H9 (cell line): ENCODE measurements around the gene NOP56. TPM values are rescaled to one million over a fixed set of nuclear protein-coding genes. Genes with fewer than 3 reads are reported as not detected.

Experiments
- DNase-seq: peaks from one replicate; pipeline ENCODE4 v3.0.0-alpha.2; 2017
- H2AFZ ChIP-seq: one replicate; pipeline ENCODE4 v1.6.1; 2013; ENCODE audit warnings: mild to moderate bottlenecking, low read length, control low read depth, moderate library complexity
- H2AK5ac ChIP-seq: 2 replicates; pipeline ENCODE4 v1.6.1; 2013; ENCODE audit warnings: low read length, control low read depth, mixed read lengths; ENCODE audit not compliant: insufficient read length
- H2BK120ac ChIP-seq: one replicate; pipeline ENCODE4 v1.6.1; 2013; ENCODE audit warnings: low read depth, mild to moderate bottlenecking, low read length, control low read depth, inconsistent platforms; ENCODE audit not compliant: poor library complexity, severe bottlenecking
- H2BK12ac ChIP-seq: 2 replicates; pipeline ENCODE4 v1.6.1; 2013; ENCODE audit warnings: low read length, control low read depth, mixed read lengths, low read depth; ENCODE audit not compliant: insufficient read length
- H2BK15ac ChIP-seq: 2 replicates; pipeline ENCODE4 v1.6.1; 2013; ENCODE audit warnings: low read depth, low read length, control low read depth
- H2BK20ac ChIP-seq: one replicate; pipeline ENCODE4 v1.6.1; 2013; ENCODE audit warnings: low read depth, mild to moderate bottlenecking, low read length, control low read depth, inconsistent platforms; ENCODE audit not compliant: poor library complexity, severe bottlenecking
- H2BK5ac ChIP-seq: 2 replicates; pipeline ENCODE4 v1.6.1; 2013; ENCODE audit warnings: low read length, control low read depth, mixed read lengths; ENCODE audit not compliant: insufficient read length
- H3K14ac ChIP-seq: 2 replicates; pipeline ENCODE4 v1.6.1; 2013; ENCODE audit warnings: low read length, control low read depth; ENCODE audit not compliant: insufficient read depth
- H3K18ac ChIP-seq: 2 replicates; pipeline ENCODE4 v1.6.1; 2013; ENCODE audit warnings: low read depth, mild to moderate bottlenecking, mixed read lengths, low read length, control low read depth; ENCODE audit not compliant: insufficient read length
- H3K23ac ChIP-seq: 2 replicates; pipeline ENCODE4 v1.6.1; 2013; ENCODE audit warnings: low read length, control low read depth, mixed read lengths, low read depth; ENCODE audit not compliant: insufficient read length
- H3K23me2 ChIP-seq: 2 replicates; pipeline ENCODE4 v1.6.1; 2013; ENCODE audit warnings: low read depth, mild to moderate bottlenecking, mixed read lengths, low read length, control low read depth; ENCODE audit not compliant: insufficient read length, poor library complexity, severe bottlenecking
- H3K27ac ChIP-seq: 2 replicates; pipeline ENCODE4 v1.5.1; 2013; ENCODE audit warnings: low read length, control low read depth, mixed read lengths, low read depth; ENCODE audit not compliant: insufficient read length
- H3K27me3 ChIP-seq: 2 replicates; pipeline ENCODE4 v1.6.1; 2013; ENCODE audit warnings: low read length, control low read depth, inconsistent platforms; ENCODE audit not compliant: insufficient read depth
- H3K4ac ChIP-seq: 2 replicates; pipeline ENCODE4 v1.6.1; 2013; ENCODE audit warnings: low read depth, mild to moderate bottlenecking, control low read depth, inconsistent platforms, low read length, moderate library complexity
- H3K4me1 ChIP-seq: 2 replicates; pipeline ENCODE4 v1.6.1; 2013; ENCODE audit warnings: low read length, control low read depth, inconsistent platforms; ENCODE audit not compliant: insufficient read depth
- H3K4me2 ChIP-seq: 2 replicates; pipeline ENCODE4 v1.6.1; 2013; ENCODE audit warnings: low read length, control low read depth, mixed read lengths; ENCODE audit not compliant: insufficient read length, insufficient read depth
- H3K56ac ChIP-seq: 2 replicates; pipeline ENCODE4 v1.6.1; 2013; ENCODE audit warnings: low read depth, mild to moderate bottlenecking, mixed read lengths, low read length, control low read depth; ENCODE audit not compliant: insufficient read length
- H3K79me1 ChIP-seq: 2 replicates; pipeline ENCODE4 v1.6.1; 2013; ENCODE audit warnings: low read depth, mild to moderate bottlenecking, moderate library complexity, low read length, control low read depth, inconsistent platforms; ENCODE audit not compliant: insufficient read depth, poor library complexity, severe bottlenecking
- H3K79me2 ChIP-seq: 2 replicates; pipeline ENCODE4 v1.6.1; 2013; ENCODE audit warnings: low read length, control low read depth, inconsistent platforms; ENCODE audit not compliant: insufficient read depth
- H3K9ac ChIP-seq: 2 replicates; pipeline ENCODE4 v1.6.1; 2013; ENCODE audit warnings: low read length, control low read depth, mixed read lengths; ENCODE audit not compliant: insufficient read length; ENCODE audit errors: extremely low read depth
- H3K9me3 ChIP-seq: one replicate; pipeline ENCODE4 v1.6.1; 2013; ENCODE audit warnings: low read depth, low read length, inconsistent platforms; ENCODE audit not compliant: control insufficient read depth
- H3T11ph ChIP-seq: one replicate; pipeline ENCODE4 v1.6.1; 2013; ENCODE audit warnings: mild to moderate bottlenecking, low read length, control low read depth, inconsistent platforms
- H4K20me1 ChIP-seq: one replicate; pipeline ENCODE4 v1.6.1; 2013; ENCODE audit not compliant: control insufficient read depth, insufficient read length, insufficient read depth
- H4K5ac ChIP-seq: 2 replicates; pipeline ENCODE4 v1.6.1; 2013; ENCODE audit warnings: low read depth, mild to moderate bottlenecking, mixed read lengths, low read length, control low read depth; ENCODE audit not compliant: insufficient read length
- H4K8ac ChIP-seq: replicated peaks from 2 replicates; pipeline ENCODE4 v1.6.1; 2013; ENCODE audit warnings: low read length, control low read depth, mixed read lengths, low read depth; ENCODE audit not compliant: insufficient read length
- H4K91ac ChIP-seq: 2 replicates; pipeline ENCODE4 v1.6.1; 2013; ENCODE audit warnings: low read depth, mild to moderate bottlenecking, moderate library complexity, mixed read lengths, low read length, control low read depth; ENCODE audit not compliant: insufficient read length
- H3K27ac Mint-ChIP-seq, 3 experiments: 2 replicates in 2 of 3; 3 replicates in 1 of 3; pipeline ENCODE4 v1.8.0; 2020 to 2021; ENCODE audit warnings: mixed read lengths in 3 of 3, mild to moderate bottlenecking in 1 of 3, moderate library complexity in 1 of 3
- H3K27me3 Mint-ChIP-seq: 2 replicates; pipeline ENCODE4 v1.8.0; 2021; ENCODE audit warnings: low read depth, mild to moderate bottlenecking, moderate library complexity, mixed read lengths
- H3K36me3 Mint-ChIP-seq, 3 experiments: 2 replicates in 2 of 3; 3 replicates in 1 of 3; pipeline ENCODE4 v1.8.0; 2020 to 2021; ENCODE audit warnings: low read depth in 3 of 3, mixed read lengths in 3 of 3; ENCODE audit not compliant: insufficient read depth in 1 of 3
- H3K4me1 Mint-ChIP-seq, 2 experiments: 2 replicates each; pipeline ENCODE4 v1.8.0; 2020; ENCODE audit warnings: mixed read lengths in 2 of 2
- H3K4me3 Mint-ChIP-seq, 2 experiments: 2 replicates in 1 of 2; 3 replicates in 1 of 2; pipeline ENCODE4 v1.8.0; 2020 to 2021; ENCODE audit warnings: mild to moderate bottlenecking in 2 of 2, mixed read lengths in 2 of 2, moderate library complexity in 1 of 2
- H3K9me3 Mint-ChIP-seq, 2 experiments: 2 replicates in 1 of 2; 3 replicates in 1 of 2; pipeline ENCODE4 v1.8.0; 2020; ENCODE audit warnings: mild to moderate bottlenecking in 2 of 2, mixed read lengths in 2 of 2, moderate library complexity in 1 of 2
- CTCF ChIP-seq: fragments of 200-600 bp; sonication (generic); conservative IDR thresholded peaks from 3 replicates; pipeline ENCODE4 v1.8.0; 2021; ENCODE audit warnings: antibody characterized with exemption, mild to moderate bottlenecking
- WGBS: extraction: QIAGEN DNeasy Blood & Tissue Kit; methylation state at CpG from one replicate; pipeline ENCODE4 v1.1.7; 2013; ENCODE audit warnings: missing lambda C conversion rate, low lambda C conversion rate, mixed read lengths; ENCODE audit not compliant: insufficient read length; ENCODE audit errors: extremely low coverage; 5-methylcytosine and 5-hydroxymethylcytosine counted together
- total RNA-seq: library from RNA; stranded (reverse); gene quantifications from 2 replicates; pipeline ENCODE4 v1.2.1, GENCODE V29; 2021

The NOP56 gene
- total RNA-seq, 1 experiment from 2014 or later: 774 TPM

GRCh38 chr20:2692886-2693285 lies 40.5 kb downstream of the NOP56 start:
- Histone ChIP-seq H4K91ac (no peak overlapping the region), H3K23me2 (peaks cover 4% of the 10 kb centered on the region), H2AK5ac (no peak overlapping the region), H2BK15ac (no peak overlapping the region), H2BK20ac (no peak overlapping the region), H2BK5ac (no peak overlapping the region), H3K4me2 (no peak overlapping the region), H3K27ac (no peak overlapping the region), H4K8ac (no peak overlapping the region), H3K9ac (no peak overlapping the region), H2BK120ac (no peak overlapping the region), H3K79me1 (no peaks in the 10 kb centered on the region), H4K5ac (no peak overlapping the region), H2AFZ (no peak overlapping the region), H3K27me3 (peaks cover 55% of the 10 kb centered on the region), H3K9me3 (no peaks in the 10 kb centered on the region), H3T11ph (no peak overlapping the region), H4K20me1 (peaks cover 4% of the 10 kb centered on the region), H3K56ac (no peak overlapping the region), H3K23ac (no peak overlapping the region), H3K4me1 (no peaks in the 10 kb centered on the region), H3K4ac (no peak overlapping the region), H2BK12ac (no peak overlapping the region), H3K14ac (no peak overlapping the region), H3K18ac (no peak overlapping the region), H3K79me2 (no peaks in the 10 kb centered on the region)
- Mint-ChIP-seq H3K27me3 (peaks cover 87% of the 10 kb centered on the region), H3K27ac (no peak overlapping the region), H3K9me3 (peaks cover 2 to 3% of the 10 kb centered on the region in 2 experiments), H3K36me3 (peaks cover 0 to 5% (median 0%) of the 10 kb centered on the region in 3 experiments; a peak in 2 of 7 replicates), H3K4me3 (no peak overlapping the region), H3K4me1 (peaks cover 20 to 38% of the 10 kb centered on the region in 2 experiments)
- DNase-seq: no peak
- no peak for TF ChIP-seq CTCF
- WGBS: no CpG with 5 or more reads among the region's 64 CpGs
